ENCODE data around the gene HOXB13. TPM values are rescaled to one million over a fixed set of nuclear protein-coding genes. Genes with fewer than 3 reads are reported as not detected.

The HOXB13 gene
- not detected for polyA plus RNA-seq (ENCODE audit: insufficient read length in 4 of 4)

GRCh38 chr17:48728232-48729231 lies at the start of gene HOXB13:
Gene HOXB13, minus strand, starts transcription at chr17:48728750. Its CDS starts 157 bp downstream, at chr17:48728593.
- DNase-seq (ENCODE audit: low read depth in 4 of 4, low spot score in 3 of 4) = no peak

GRCh38 chr17:48776602-48777001 lies 48.1 kb upstream of the HOXB13 start:
- no peak for DNase-seq (ENCODE audit: low read depth in 4 of 4, low spot score in 3 of 4)

GRCh38 chr17:48773245-48773644 lies 44.7 kb upstream of the HOXB13 start:
- no peak for DNase-seq (ENCODE audit: low read depth in 4 of 4, low spot score in 3 of 4)

- no peak for DNase-seq (ENCODE audit: low read depth in 4 of 4, low spot score in 3 of 4)
These were observed 42.4 kb upstream of the HOXB13 start for GRCh38 chr17:48770954-48771353.

GRCh38 chr17:48769009-48769675 lies 40.6 kb upstream of the HOXB13 start:
- no peak for DNase-seq (ENCODE audit: low read depth in 4 of 4, low spot score in 3 of 4)

- no peak for DNase-seq (ENCODE audit: low read depth in 4 of 4, low spot score in 3 of 4)
These were observed 38.8 kb upstream of the HOXB13 start for GRCh38 chr17:48767263-48767774.

- DNase-seq (ENCODE audit: low read depth in 4 of 4, low spot score in 3 of 4) = no peak
These were observed 32.6 kb upstream of the HOXB13 start for GRCh38 chr17:48761114-48761513.

GRCh38 chr17:48760411-48760810 lies 31.9 kb upstream of the HOXB13 start:
- no peak for DNase-seq (ENCODE audit: low read depth in 4 of 4, low spot score in 3 of 4)

- no peak for DNase-seq (ENCODE audit: low read depth in 4 of 4, low spot score in 3 of 4)
These were observed 30.7 kb upstream of the HOXB13 start for GRCh38 chr17:48759288-48759687.

- DNase-seq (ENCODE audit: low read depth in 4 of 4, low spot score in 3 of 4) = no peak
These were observed 29.0 kb upstream of the HOXB13 start for GRCh38 chr17:48757524-48757961.

GRCh38 chr17:48756830-48757251 lies 28.3 kb upstream of the HOXB13 start:
- no peak for DNase-seq (ENCODE audit: low read depth in 4 of 4, low spot score in 3 of 4)

GRCh38 chr17:48755356-48755755 lies 26.8 kb upstream of the HOXB13 start:
- no peak for DNase-seq (ENCODE audit: low read depth in 4 of 4, low spot score in 3 of 4)

GRCh38 chr17:48754500-48755261 lies 26.1 kb upstream of the HOXB13 start:
- DNase-seq (ENCODE audit: low read depth in 4 of 4, low spot score in 3 of 4) = no peak

GRCh38 chr17:48753794-48754499 lies 25.4 kb upstream of the HOXB13 start:
- no peak for DNase-seq (ENCODE audit: low read depth in 4 of 4, low spot score in 3 of 4)

- no peak for DNase-seq (ENCODE audit: low read depth in 4 of 4, low spot score in 3 of 4)
These were observed 24.1 kb upstream of the HOXB13 start for GRCh38 chr17:48752399-48753288.

- DNase-seq (ENCODE audit: low read depth in 4 of 4, low spot score in 3 of 4) = no peak
These were observed 23.3 kb upstream of the HOXB13 start for GRCh38 chr17:48751733-48752398.

GRCh38 chr17:48751172-48751571 lies 22.6 kb upstream of the HOXB13 start:
- DNase-seq (ENCODE audit: low read depth in 4 of 4, low spot score in 3 of 4) = no peak

Measured in right renal pelvis (tissue), 4 donors.